ENCODE measurements around the gene DAAM2. TPM values are rescaled to one million over a fixed set of nuclear protein-coding genes. Genes with fewer than 3 reads are reported as not detected.

DAAM2 gene
- polyA plus RNA-seq, 1 donor, result 17.8 TPM

DNA sequence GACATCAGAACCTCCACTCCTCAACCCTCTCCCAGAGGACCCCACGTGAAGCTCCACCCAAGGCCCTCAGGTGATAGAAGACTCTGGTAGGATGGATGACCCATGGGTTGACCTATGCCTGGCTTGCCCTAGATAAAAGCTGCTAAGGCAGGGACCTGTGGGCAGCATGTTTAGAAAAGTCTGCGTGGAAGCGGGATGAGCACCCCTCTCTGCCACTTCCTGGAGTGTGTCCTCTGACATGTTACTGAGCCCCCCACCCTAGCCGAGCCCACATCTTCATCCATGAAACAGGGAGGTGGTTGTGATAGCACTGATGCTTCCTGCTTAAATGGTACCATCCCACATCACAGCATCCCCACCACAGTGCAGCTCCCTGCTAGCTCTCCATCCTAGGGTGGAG lies 120.3 kb downstream of the DAAM2 start:
- Histone ChIP-seq H3K27me3 (ENCODE audit: control insufficient read depth, insufficient read depth, low read length) (no peaks in the 10 kb centered on the region), H3K27ac (ENCODE audit: low read length) (no peak overlapping the region), H3K36me3 (ENCODE audit: control insufficient read depth, insufficient read depth, low read length) (peaks cover 61% of the 10 kb centered on the region), H3K4me1 (ENCODE audit: control insufficient read depth, insufficient read depth, low read length) (no peaks in the 10 kb centered on the region), H3K9me3 (ENCODE audit: control insufficient read depth, low read depth, low read length) (no peaks in the 10 kb centered on the region), H3K4me3 (ENCODE audit: low read length) (no peak overlapping the region)
- no peak for DNase-seq
- WGBS (ENCODE audit: insufficient coverage, low lambda C conversion rate), result no CpG with 5 or more reads among the region's 4 CpGs

DNA sequence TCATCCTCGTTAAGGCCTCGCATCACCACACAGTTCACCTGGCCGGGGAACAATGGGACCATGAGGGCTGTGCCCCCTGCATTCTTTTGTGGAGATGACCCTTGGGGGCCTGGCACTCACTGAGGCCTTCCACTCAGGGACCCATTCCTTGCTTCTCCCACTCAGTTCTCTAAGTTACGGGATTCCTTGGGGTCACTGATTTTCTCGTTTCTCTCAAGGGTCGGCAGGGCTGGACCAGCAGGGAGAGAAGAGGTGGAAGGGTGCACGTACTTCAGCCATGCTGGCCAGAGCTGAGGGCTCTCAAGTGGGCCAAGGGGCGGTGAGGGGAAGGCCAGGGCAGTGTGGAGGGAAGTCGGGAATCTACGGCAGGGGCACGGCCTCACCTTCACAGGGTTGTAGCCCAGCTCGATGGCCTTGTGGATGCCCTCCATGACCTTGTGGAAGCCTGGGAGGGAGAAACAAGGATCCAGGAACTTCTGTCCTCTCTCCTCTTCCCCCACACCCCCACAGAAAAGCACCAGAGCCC lies 121.3 kb downstream of the DAAM2 start:
- Histone ChIP-seq H3K27me3 (ENCODE audit: control insufficient read depth, insufficient read depth, low read length) (no peaks in the 10 kb centered on the region), H3K36me3 (ENCODE audit: control insufficient read depth, insufficient read depth, low read length) (peaks cover 58% of the 10 kb centered on the region), H3K4me1 (ENCODE audit: control insufficient read depth, insufficient read depth, low read length) (no peaks in the 10 kb centered on the region), H3K27ac (ENCODE audit: low read length) (no peak overlapping the region), H3K9me3 (ENCODE audit: control insufficient read depth, low read depth, low read length) (no peaks in the 10 kb centered on the region), H3K4me3 (ENCODE audit: low read length) (no peak overlapping the region)
- DNase-seq, result no peak
- no CpG with 5 or more reads among the region's 12 CpGs for WGBS (ENCODE audit: insufficient coverage, low lambda C conversion rate)

DNA sequence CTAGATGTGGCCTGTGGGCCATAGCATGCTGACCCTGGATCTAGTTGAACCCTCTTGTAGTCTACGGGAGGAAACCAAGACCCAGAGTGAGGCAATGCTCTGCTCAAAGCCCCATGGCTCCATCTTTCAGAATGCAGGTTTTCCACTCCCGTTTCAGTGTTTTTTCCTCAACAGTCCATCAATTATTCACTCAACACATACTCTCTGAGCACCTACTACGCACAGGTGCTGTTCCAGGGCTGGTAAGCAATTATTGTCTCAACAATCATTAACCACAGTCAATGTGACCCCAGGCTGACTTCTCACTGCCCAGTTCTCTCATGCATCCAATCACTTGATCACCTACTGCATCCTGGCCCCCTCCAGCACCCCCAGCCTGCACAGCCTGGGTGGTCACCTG lies 122.1 kb downstream of the DAAM2 start:
- H3K4me1 ChIP-seq (ENCODE audit: control insufficient read depth, insufficient read depth, low read length), result no peaks in the 10 kb centered on the region
- peaks cover 58% of the 10 kb centered on the region for H3K36me3 ChIP-seq (ENCODE audit: control insufficient read depth, insufficient read depth, low read length)
- no CpG with 5 or more reads among the region's 3 CpGs for WGBS (ENCODE audit: insufficient coverage, low lambda C conversion rate)
- no peak overlapping the region for H3K4me3 ChIP-seq (ENCODE audit: low read length)
- no peak for DNase-seq
- no peaks in the 10 kb centered on the region for H3K27me3 ChIP-seq (ENCODE audit: control insufficient read depth, insufficient read depth, low read length)
- H3K27ac ChIP-seq (ENCODE audit: low read length), result no peak overlapping the region
- no peaks in the 10 kb centered on the region for H3K9me3 ChIP-seq (ENCODE audit: control insufficient read depth, low read depth, low read length)

DNA sequence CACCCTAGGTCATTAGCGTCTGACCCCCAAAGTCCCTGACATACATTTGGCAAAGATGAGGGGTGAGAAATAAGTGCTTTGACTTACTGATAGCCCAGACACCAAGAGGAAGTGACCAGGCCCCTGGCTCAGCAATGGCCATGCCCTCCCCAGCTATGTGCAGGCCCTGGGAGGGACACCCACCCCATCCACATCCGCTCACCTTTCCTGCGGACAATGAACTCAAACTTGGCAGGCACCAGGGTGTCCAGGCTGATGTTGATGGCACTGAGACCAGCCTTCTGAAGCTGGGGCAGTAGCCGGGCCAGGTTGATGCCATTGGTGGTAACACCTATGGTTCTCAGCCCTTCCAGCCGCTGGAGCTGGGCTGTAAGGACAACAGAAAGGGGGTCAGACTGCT lies 123.7 kb downstream of the DAAM2 start:
- H3K27ac ChIP-seq (ENCODE audit: low read length), result no peak overlapping the region
- H3K4me1 ChIP-seq (ENCODE audit: control insufficient read depth, insufficient read depth, low read length), result no peaks in the 10 kb centered on the region
- H3K9me3 ChIP-seq (ENCODE audit: control insufficient read depth, low read depth, low read length), result no peaks in the 10 kb centered on the region
- DNase-seq, result no peak
- H3K27me3 ChIP-seq (ENCODE audit: control insufficient read depth, insufficient read depth, low read length), result no peaks in the 10 kb centered on the region
- peaks cover 50% of the 10 kb centered on the region for H3K36me3 ChIP-seq (ENCODE audit: control insufficient read depth, insufficient read depth, low read length)
- no peak overlapping the region for H3K4me3 ChIP-seq (ENCODE audit: low read length)
- WGBS (ENCODE audit: insufficient coverage, low lambda C conversion rate), result no CpG with 5 or more reads among the region's 5 CpGs

DNA sequence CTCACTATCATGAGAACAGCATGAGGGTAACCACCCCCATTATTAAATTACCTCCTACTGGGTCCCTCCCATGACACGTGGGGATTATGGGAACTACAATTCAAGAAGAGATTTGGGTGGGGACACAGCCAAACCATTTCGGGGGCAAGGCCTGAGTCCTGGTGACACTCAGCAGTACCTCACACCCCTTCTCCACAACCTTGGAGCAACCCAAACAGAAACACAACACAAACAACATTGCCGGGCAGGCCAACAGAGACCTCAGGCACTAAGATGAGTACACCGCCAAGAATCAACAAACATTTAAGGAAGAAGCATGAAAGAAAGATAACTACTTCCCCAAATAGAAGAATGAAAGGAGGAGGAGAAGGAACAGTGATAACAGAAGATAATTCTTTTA lies 125.2 kb downstream of the DAAM2 start:
- Histone ChIP-seq H3K9me3 (ENCODE audit: control insufficient read depth, low read depth, low read length) (no peaks in the 10 kb centered on the region), H3K4me1 (ENCODE audit: control insufficient read depth, insufficient read depth, low read length) (no peaks in the 10 kb centered on the region), H3K36me3 (ENCODE audit: control insufficient read depth, insufficient read depth, low read length) (peaks cover 46% of the 10 kb centered on the region), H3K4me3 (ENCODE audit: low read length) (no peak overlapping the region), H3K27me3 (ENCODE audit: control insufficient read depth, insufficient read depth, low read length) (no peaks in the 10 kb centered on the region), H3K27ac (ENCODE audit: low read length) (no peak overlapping the region)
- no peak for DNase-seq
- WGBS (ENCODE audit: insufficient coverage, low lambda C conversion rate), result no CpG with 5 or more reads among the region's 4 CpGs

DNA sequence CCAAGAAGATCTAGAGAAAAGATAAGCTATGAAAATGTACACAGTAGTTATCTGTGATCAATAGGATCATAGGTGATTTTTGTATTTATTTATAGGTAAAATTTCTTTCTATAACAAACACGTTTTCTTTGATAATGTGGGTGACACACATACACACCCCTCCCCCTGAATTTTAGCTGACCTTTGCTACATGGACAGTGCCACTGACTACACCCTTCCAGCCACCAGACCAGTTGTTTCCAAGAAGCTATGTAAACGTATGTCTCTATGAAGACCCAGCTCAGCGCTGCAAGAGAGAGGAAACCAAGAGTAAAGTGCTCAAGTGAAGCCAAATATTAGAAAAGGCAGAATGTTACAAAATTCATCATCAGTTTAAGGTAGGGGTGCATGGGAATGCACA lies 125.8 kb downstream of the DAAM2 start:
- 40% methylated on average over 1 of the region's 3 CpGs for WGBS (ENCODE audit: insufficient coverage, low lambda C conversion rate)
- H3K9me3 ChIP-seq (ENCODE audit: control insufficient read depth, low read depth, low read length), result no peaks in the 10 kb centered on the region
- no peak for DNase-seq
- H3K4me1 ChIP-seq (ENCODE audit: control insufficient read depth, insufficient read depth, low read length), result peaks cover under 1% of the 10 kb centered on the region
- H3K27me3 ChIP-seq (ENCODE audit: control insufficient read depth, insufficient read depth, low read length), result no peaks in the 10 kb centered on the region
- H3K4me3 ChIP-seq (ENCODE audit: low read length), result no peak overlapping the region
- H3K27ac ChIP-seq (ENCODE audit: low read length), result no peak overlapping the region
- H3K36me3 ChIP-seq (ENCODE audit: control insufficient read depth, insufficient read depth, low read length), result peaks cover 45% of the 10 kb centered on the region

DNA sequence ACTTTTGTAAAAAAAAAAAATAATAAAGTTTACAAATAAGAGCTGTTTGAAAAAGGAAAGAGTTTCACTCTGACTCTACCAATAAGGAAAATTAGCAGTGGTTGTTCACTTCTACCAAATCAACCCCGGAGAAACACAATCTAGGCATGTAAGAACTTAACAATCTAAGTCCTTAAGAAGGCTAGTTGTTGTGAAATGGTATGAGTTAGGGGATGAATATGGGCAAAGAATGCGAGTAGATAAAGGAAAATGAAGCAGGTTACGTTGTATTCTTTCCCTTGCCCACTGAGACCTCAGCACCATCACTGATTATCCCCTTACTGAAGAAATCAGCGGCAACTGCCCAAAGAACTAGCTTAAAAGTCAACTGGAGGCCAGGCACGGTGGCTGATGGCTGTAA lies 126.7 kb downstream of the DAAM2 start:
- no peak overlapping the region for H3K27ac ChIP-seq (ENCODE audit: low read length)
- peaks cover 9% of the 10 kb centered on the region for H3K4me1 ChIP-seq (ENCODE audit: control insufficient read depth, insufficient read depth, low read length)
- no CpG with 5 or more reads among the region's 5 CpGs for WGBS (ENCODE audit: insufficient coverage, low lambda C conversion rate)
- peaks cover 38% of the 10 kb centered on the region for H3K36me3 ChIP-seq (ENCODE audit: control insufficient read depth, insufficient read depth, low read length)
- H3K9me3 ChIP-seq (ENCODE audit: control insufficient read depth, low read depth, low read length), result no peaks in the 10 kb centered on the region
- H3K4me3 ChIP-seq (ENCODE audit: low read length), result no peak overlapping the region
- DNase-seq, result no peak
- no peaks in the 10 kb centered on the region for H3K27me3 ChIP-seq (ENCODE audit: control insufficient read depth, insufficient read depth, low read length)

DNA sequence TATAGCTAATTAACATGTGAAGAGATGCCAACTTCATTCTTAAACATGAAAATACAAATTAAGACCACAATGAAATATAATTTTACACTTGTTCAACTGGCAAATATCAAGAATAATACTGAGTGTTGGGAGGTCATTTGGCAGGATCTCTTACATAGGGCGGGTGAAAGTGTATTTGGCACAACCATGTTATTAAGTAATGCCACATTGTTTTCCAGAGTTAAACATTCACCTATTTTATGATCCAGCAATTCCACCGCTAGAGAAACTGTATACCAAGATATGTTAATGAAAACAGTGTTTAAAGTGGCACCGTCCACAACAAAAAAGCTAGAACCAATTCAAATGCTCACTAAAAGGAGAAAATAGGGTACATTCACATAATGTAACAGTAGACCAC lies 128.0 kb downstream of the DAAM2 start:
- H3K4me1 ChIP-seq (ENCODE audit: control insufficient read depth, insufficient read depth, low read length), result peaks cover 21% of the 10 kb centered on the region
- H3K27ac ChIP-seq (ENCODE audit: low read length), result no peak overlapping the region
- 20% methylated on average over 1 of the region's 3 CpGs for WGBS (ENCODE audit: insufficient coverage, low lambda C conversion rate)
- no peaks in the 10 kb centered on the region for H3K9me3 ChIP-seq (ENCODE audit: control insufficient read depth, low read depth, low read length)
- H3K27me3 ChIP-seq (ENCODE audit: control insufficient read depth, insufficient read depth, low read length), result no peaks in the 10 kb centered on the region
- DNase-seq, result peak in 1 of 2 donors; percentile 68
- no peak overlapping the region for H3K4me3 ChIP-seq (ENCODE audit: low read length)
- peaks cover 38% of the 10 kb centered on the region for H3K36me3 ChIP-seq (ENCODE audit: control insufficient read depth, insufficient read depth, low read length)

DNA sequence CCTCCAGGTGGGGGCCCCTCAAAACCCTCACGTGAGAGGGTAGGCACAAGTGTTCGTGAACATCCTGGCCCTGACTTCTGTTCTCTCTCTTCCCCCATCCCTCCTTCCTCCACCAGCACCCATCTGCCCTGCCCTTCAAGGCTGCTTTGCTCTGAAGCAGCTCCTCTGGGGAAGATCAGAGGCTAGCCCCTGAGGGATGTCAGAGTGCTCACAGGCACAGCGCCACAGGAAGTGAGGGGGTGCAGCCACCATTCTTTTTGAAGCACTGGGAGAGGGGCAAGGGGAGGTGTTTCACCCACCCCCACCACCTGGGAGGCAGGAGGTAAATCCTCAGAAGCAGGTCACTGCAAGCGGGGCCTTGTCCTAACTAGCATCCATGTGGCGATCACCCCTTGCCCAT lies 130.6 kb downstream of the DAAM2 start:
- no CpG with 5 or more reads among the region's 5 CpGs for WGBS (ENCODE audit: insufficient coverage, low lambda C conversion rate)
- Histone ChIP-seq H3K27me3 (ENCODE audit: control insufficient read depth, insufficient read depth, low read length) (no peaks in the 10 kb centered on the region), H3K27ac (ENCODE audit: low read length) (no peak overlapping the region), H3K4me3 (ENCODE audit: low read length) (no peak overlapping the region), H3K9me3 (ENCODE audit: control insufficient read depth, low read depth, low read length) (no peaks in the 10 kb centered on the region), H3K36me3 (ENCODE audit: control insufficient read depth, insufficient read depth, low read length) (peaks cover 32% of the 10 kb centered on the region), H3K4me1 (ENCODE audit: control insufficient read depth, insufficient read depth, low read length) (peaks cover 22% of the 10 kb centered on the region)
- DNase-seq, result no peak

DNA sequence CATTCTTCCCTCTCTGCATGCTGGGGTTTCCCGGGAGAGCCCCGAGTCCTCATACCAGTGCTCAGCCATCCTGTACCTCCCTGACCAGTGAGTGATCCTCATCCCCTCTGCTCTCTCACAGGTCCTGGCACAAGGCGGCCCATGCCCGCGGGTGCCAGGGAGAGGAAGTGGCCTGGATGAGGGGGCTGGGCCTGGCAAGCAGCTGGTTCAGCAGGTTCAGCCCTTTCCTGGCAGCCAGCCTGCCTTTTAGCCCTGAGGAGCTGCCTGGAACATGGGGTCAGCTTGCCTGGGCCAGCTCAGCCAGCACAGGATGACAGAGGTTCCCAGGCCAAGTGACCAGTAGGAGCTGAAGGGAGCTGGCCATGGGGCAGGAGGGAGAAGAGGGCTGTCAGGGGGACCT lies 131.2 kb downstream of the DAAM2 start:
- H3K27ac ChIP-seq (ENCODE audit: low read length), result peak overlapping the region; percentile 58
- peaks cover 22% of the 10 kb centered on the region for H3K4me1 ChIP-seq (ENCODE audit: control insufficient read depth, insufficient read depth, low read length)
- peaks cover 32% of the 10 kb centered on the region for H3K36me3 ChIP-seq (ENCODE audit: control insufficient read depth, insufficient read depth, low read length)
- no peaks in the 10 kb centered on the region for H3K27me3 ChIP-seq (ENCODE audit: control insufficient read depth, insufficient read depth, low read length)
- DNase-seq, result peak in 1 of 2 donors; percentile 30
- H3K4me3 ChIP-seq (ENCODE audit: low read length), result no peak overlapping the region
- WGBS (ENCODE audit: insufficient coverage, low lambda C conversion rate), result no CpG with 5 or more reads among the region's 5 CpGs
- H3K9me3 ChIP-seq (ENCODE audit: control insufficient read depth, low read depth, low read length), result no peaks in the 10 kb centered on the region

DNA sequence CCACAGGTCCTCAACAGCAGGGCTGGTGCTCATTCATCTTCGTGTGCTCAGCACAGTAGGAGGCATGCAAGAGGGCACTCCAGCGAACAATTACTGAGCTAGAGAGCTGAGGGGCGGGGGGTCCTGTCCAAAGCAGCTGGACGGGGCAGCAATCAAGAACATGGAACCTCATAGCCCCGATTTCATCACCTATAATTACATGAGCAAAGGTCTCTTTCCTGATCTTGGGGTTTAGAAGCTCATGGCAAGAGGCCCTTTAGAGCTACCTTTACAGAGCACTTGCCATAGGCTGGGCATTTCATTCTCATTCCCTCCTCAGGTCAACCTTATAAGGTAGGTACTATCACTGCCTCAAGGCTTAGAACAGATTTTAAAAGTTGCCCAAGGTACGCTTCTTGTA lies 131.7 kb downstream of the DAAM2 start:
- Histone ChIP-seq H3K36me3 (ENCODE audit: control insufficient read depth, insufficient read depth, low read length) (peaks cover 32% of the 10 kb centered on the region), H3K9me3 (ENCODE audit: control insufficient read depth, low read depth, low read length) (no peaks in the 10 kb centered on the region), H3K27ac (ENCODE audit: low read length) (peak overlapping the region; percentile 58), H3K4me1 (ENCODE audit: control insufficient read depth, insufficient read depth, low read length) (peaks cover 22% of the 10 kb centered on the region), H3K4me3 (ENCODE audit: low read length) (no peak overlapping the region), H3K27me3 (ENCODE audit: control insufficient read depth, insufficient read depth, low read length) (no peaks in the 10 kb centered on the region)
- peak; percentile 72 to 91 for DNase-seq
- WGBS (ENCODE audit: insufficient coverage, low lambda C conversion rate), result no CpG with 5 or more reads among the region's 6 CpGs

Measured in large intestine (tissue), 3 donors.